ENCODE results near the gene TCF15. TPM values are rescaled to one million over a fixed set of nuclear protein-coding genes. Genes with fewer than 3 reads are reported as not detected.

TCF15 gene
- total and polyA plus RNA-seq, 2 experiments from 2014 or later = 3.8 to 4.0 TPM

GRCh38 chr20:651713-652614 is 41.9 kb upstream of the TCF15 start:
- H3F3A ChIP-seq (replicated peaks; ENCODE audit: low read depth) = peaks cover 14% of the 10 kb centered on the region
- TF ChIP-seq ZNF462 (CRISPR knock-in tag; IDR thresholded peaks at IDR 0.05) = no peak
- 0 out of 2 replicates have a peak overlapping the region, but pooled peaks have one; percentile 34 for H3K27ac Mint-ChIP-seq
- no peak overlapping the region for H2AFZ ChIP-seq
- H3K4me2 ChIP-seq = peak overlapping the region; percentile 89
- peaks cover 42% of the 10 kb centered on the region for H3K4me1 Mint-ChIP-seq
- H3K9me2 ChIP-seq (ENCODE audit: insufficient read depth) = no peaks in the 10 kb centered on the region
- 0 out of 2 replicates have a peak, but pooled peaks cover 3% of the 10 kb centered on the region for H3K79me2 ChIP-seq (replicated peaks; ENCODE audit: insufficient read depth)
- H3K27me3 ChIP-seq (ENCODE audit: insufficient read depth) = peaks cover 13% of the 10 kb centered on the region
- H3K27ac ChIP-seq (ENCODE audit: low read depth) = no peak overlapping the region
- H4K20me1 ChIP-seq (replicated peaks; ENCODE audit: insufficient read depth) = no peaks in the 10 kb centered on the region; the same call in 1 of the 2 replicates
- DNase-seq (ENCODE audit: low spot score) = no peak
- peaks cover 8% of the 10 kb centered on the region for H3K27me3 Mint-ChIP-seq (ENCODE audit: insufficient read depth, low read depth, poor library complexity)
- H3K4me3 ChIP-seq = peak overlapping the region; percentile 64
- peaks cover 39% of the 10 kb centered on the region for H3K36me3 Mint-ChIP-seq (ENCODE audit: low read depth)
- H3K36me3 ChIP-seq (ENCODE audit: insufficient read depth) = no peaks in the 10 kb centered on the region
- ATAC-seq = no peak
- peaks cover 3% of the 10 kb centered on the region; the same call in 1 of the 3 replicates for H3K9me3 Mint-ChIP-seq
- H3K4me1 ChIP-seq (ENCODE audit: insufficient read depth) = peaks cover 32% of the 10 kb centered on the region
- peak overlapping the region; percentile 79 for H3K4me3 Mint-ChIP-seq

GRCh38 chr20:650954-651353 is 40.8 kb upstream of the TCF15 start:
- no peak overlapping the region for H3K27ac Mint-ChIP-seq
- no peaks in the 10 kb centered on the region for H3K9me2 ChIP-seq (ENCODE audit: insufficient read depth)
- DNase-seq (ENCODE audit: low spot score) = peak; percentile 67
- H3K4me3 ChIP-seq = no peak overlapping the region
- peaks cover 10% of the 10 kb centered on the region for H3K27me3 Mint-ChIP-seq (ENCODE audit: insufficient read depth, low read depth, poor library complexity)
- no peaks in the 10 kb centered on the region for H3K36me3 ChIP-seq (ENCODE audit: insufficient read depth)
- H3K27ac ChIP-seq (ENCODE audit: low read depth) = no peak overlapping the region
- H2AFZ ChIP-seq = no peak overlapping the region
- peak overlapping the region; percentile 35; the same call in 1 of the 3 replicates for H3K4me3 Mint-ChIP-seq
- H3K4me2 ChIP-seq = no peak overlapping the region
- 0 out of 2 replicates have a peak, but pooled peaks cover 3% of the 10 kb centered on the region for H3K79me2 ChIP-seq (replicated peaks; ENCODE audit: insufficient read depth)
- peak; percentile 12; the same call in 2 of the 3 replicates for ATAC-seq
- H3K9me3 Mint-ChIP-seq = peaks cover 3% of the 10 kb centered on the region; the same call in 1 of the 3 replicates
- peaks cover 13% of the 10 kb centered on the region for H3K27me3 ChIP-seq (ENCODE audit: insufficient read depth)
- peaks cover 14% of the 10 kb centered on the region for H3F3A ChIP-seq (replicated peaks; ENCODE audit: low read depth)
- no peaks in the 10 kb centered on the region; the same call in 1 of the 2 replicates for H4K20me1 ChIP-seq (replicated peaks; ENCODE audit: insufficient read depth)
- H3K4me1 Mint-ChIP-seq = peaks cover 33% of the 10 kb centered on the region
- peaks cover 43% of the 10 kb centered on the region for H3K36me3 Mint-ChIP-seq (ENCODE audit: low read depth)
- H3K4me1 ChIP-seq (ENCODE audit: insufficient read depth) = peaks cover 22% of the 10 kb centered on the region
- TF ChIP-seq JUNB (IDR thresholded peaks at IDR 0.05; ENCODE audit: unreplicated experiment) (no peak), POLR2AphosphoS5 (IDR thresholded peaks at IDR 0.05; ENCODE audit: low read depth) (no peak), CREB1 (CRISPR knock-in tag; IDR thresholded peaks at IDR 0.05; ENCODE audit: low read depth) (no peak), STAT1 (IDR thresholded peaks at IDR 0.05; ENCODE audit: unreplicated experiment) (no peak), NANOG (IDR thresholded peaks at IDR 0.05; ENCODE audit: borderline replicate concordance) (no peak), ZNF114 (CRISPR knock-in tag; IDR thresholded peaks at IDR 0.05) (no peak)
- TF ChIP-seq, protein P1, sequence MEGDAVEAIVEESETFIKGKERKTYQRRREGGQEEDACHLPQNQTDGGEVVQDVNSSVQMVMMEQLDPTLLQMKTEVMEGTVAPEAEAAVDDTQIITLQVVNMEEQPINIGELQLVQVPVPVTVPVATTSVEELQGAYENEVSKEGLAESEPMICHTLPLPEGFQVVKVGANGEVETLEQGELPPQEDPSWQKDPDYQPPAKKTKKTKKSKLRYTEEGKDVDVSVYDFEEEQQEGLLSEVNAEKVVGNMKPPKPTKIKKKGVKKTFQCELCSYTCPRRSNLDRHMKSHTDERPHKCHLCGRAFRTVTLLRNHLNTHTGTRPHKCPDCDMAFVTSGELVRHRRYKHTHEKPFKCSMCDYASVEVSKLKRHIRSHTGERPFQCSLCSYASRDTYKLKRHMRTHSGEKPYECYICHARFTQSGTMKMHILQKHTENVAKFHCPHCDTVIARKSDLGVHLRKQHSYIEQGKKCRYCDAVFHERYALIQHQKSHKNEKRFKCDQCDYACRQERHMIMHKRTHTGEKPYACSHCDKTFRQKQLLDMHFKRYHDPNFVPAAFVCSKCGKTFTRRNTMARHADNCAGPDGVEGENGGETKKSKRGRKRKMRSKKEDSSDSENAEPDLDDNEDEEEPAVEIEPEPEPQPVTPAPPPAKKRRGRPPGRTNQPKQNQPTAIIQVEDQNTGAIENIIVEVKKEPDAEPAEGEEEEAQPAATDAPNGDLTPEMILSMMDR (conservative IDR thresholded peaks at IDR 0.05; ENCODE audit: low read depth in 2 of 2) = no peak
- TF ChIP-seq, protein P2, sequence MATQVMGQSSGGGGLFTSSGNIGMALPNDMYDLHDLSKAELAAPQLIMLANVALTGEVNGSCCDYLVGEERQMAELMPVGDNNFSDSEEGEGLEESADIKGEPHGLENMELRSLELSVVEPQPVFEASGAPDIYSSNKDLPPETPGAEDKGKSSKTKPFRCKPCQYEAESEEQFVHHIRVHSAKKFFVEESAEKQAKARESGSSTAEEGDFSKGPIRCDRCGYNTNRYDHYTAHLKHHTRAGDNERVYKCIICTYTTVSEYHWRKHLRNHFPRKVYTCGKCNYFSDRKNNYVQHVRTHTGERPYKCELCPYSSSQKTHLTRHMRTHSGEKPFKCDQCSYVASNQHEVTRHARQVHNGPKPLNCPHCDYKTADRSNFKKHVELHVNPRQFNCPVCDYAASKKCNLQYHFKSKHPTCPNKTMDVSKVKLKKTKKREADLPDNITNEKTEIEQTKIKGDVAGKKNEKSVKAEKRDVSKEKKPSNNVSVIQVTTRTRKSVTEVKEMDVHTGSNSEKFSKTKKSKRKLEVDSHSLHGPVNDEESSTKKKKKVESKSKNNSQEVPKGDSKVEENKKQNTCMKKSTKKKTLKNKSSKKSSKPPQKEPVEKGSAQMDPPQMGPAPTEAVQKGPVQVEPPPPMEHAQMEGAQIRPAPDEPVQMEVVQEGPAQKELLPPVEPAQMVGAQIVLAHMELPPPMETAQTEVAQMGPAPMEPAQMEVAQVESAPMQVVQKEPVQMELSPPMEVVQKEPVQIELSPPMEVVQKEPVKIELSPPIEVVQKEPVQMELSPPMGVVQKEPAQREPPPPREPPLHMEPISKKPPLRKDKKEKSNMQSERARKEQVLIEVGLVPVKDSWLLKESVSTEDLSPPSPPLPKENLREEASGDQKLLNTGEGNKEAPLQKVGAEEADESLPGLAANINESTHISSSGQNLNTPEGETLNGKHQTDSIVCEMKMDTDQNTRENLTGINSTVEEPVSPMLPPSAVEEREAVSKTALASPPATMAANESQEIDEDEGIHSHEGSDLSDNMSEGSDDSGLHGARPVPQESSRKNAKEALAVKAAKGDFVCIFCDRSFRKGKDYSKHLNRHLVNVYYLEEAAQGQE (IDR thresholded peaks at IDR 0.05; ENCODE audit: unreplicated experiment) = no peak

All from GM23338 (cell line).